ENCODE measurements around the gene SLMAP.

Gene SLMAP

GRCh38 chr3:57937092-57937491 lies 181.0 kb downstream of the SLMAP start:
- TF ChIP-seq, protein P1, sequence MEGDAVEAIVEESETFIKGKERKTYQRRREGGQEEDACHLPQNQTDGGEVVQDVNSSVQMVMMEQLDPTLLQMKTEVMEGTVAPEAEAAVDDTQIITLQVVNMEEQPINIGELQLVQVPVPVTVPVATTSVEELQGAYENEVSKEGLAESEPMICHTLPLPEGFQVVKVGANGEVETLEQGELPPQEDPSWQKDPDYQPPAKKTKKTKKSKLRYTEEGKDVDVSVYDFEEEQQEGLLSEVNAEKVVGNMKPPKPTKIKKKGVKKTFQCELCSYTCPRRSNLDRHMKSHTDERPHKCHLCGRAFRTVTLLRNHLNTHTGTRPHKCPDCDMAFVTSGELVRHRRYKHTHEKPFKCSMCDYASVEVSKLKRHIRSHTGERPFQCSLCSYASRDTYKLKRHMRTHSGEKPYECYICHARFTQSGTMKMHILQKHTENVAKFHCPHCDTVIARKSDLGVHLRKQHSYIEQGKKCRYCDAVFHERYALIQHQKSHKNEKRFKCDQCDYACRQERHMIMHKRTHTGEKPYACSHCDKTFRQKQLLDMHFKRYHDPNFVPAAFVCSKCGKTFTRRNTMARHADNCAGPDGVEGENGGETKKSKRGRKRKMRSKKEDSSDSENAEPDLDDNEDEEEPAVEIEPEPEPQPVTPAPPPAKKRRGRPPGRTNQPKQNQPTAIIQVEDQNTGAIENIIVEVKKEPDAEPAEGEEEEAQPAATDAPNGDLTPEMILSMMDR (conservative IDR thresholded peaks at IDR 0.05; ENCODE audit: low read length): no peak
- TF ChIP-seq EZH2phosphoT487 (IDR thresholded peaks at IDR 0.05; ENCODE audit: borderline replicate concordance): no peak
- no peaks in the 10 kb centered on the region for H3K9me2 ChIP-seq (replicated peaks; ENCODE audit: low read depth, low read length)
- H3K27me3 ChIP-seq (ENCODE audit: insufficient read depth, low read length, poor library complexity, severe bottlenecking): no peaks in the 10 kb centered on the region
- H2AFZ ChIP-seq (ENCODE audit: low read length): no peak overlapping the region
- H4K20me1 ChIP-seq (ENCODE audit: insufficient read depth, low read length, poor library complexity, severe bottlenecking): no peaks in the 10 kb centered on the region
- H3K9ac ChIP-seq (ENCODE audit: low read depth, low read length, poor library complexity, severe bottlenecking): no peak overlapping the region
- H3F3A ChIP-seq (ENCODE audit: low read depth): no peaks in the 10 kb centered on the region
- H3K79me2 ChIP-seq (ENCODE audit: insufficient read depth, low read length): no peaks in the 10 kb centered on the region
- H3K4me1 ChIP-seq (ENCODE audit: insufficient read depth, low read length, poor library complexity, severe bottlenecking): no peaks in the 10 kb centered on the region
- H3K4me3 ChIP-seq (ENCODE audit: low read length, poor library complexity, severe bottlenecking): no peak overlapping the region
- H3K9me3 ChIP-seq (ENCODE audit: insufficient read depth, low read depth, low read length): no peaks in the 10 kb centered on the region
- H3K36me3 ChIP-seq (ENCODE audit: insufficient read depth, low read length): peaks cover 2% of the 10 kb centered on the region; the same call in 1 of the 2 replicates
- H3K4me2 ChIP-seq (ENCODE audit: low read depth, low read length, poor library complexity, severe bottlenecking): no peak overlapping the region

- no peak overlapping the region for H3K4me2 ChIP-seq (ENCODE audit: low read depth, low read length, poor library complexity, severe bottlenecking)
- H2AFZ ChIP-seq (ENCODE audit: low read length): no peak overlapping the region
- no peak for TF ChIP-seq EZH2phosphoT487 (IDR thresholded peaks at IDR 0.05; ENCODE audit: borderline replicate concordance)
- TF ChIP-seq, protein P1 (conservative IDR thresholded peaks at IDR 0.05; ENCODE audit: low read length): no peak
- H3K9ac ChIP-seq (ENCODE audit: low read depth, low read length, poor library complexity, severe bottlenecking): no peak overlapping the region
- H3K4me1 ChIP-seq (ENCODE audit: insufficient read depth, low read length, poor library complexity, severe bottlenecking): no peaks in the 10 kb centered on the region
- H3F3A ChIP-seq (ENCODE audit: low read depth): no peaks in the 10 kb centered on the region; the same call in 1 of the 2 replicates
- H3K27me3 ChIP-seq (ENCODE audit: insufficient read depth, low read length, poor library complexity, severe bottlenecking): no peaks in the 10 kb centered on the region
- no peaks in the 10 kb centered on the region for H4K20me1 ChIP-seq (ENCODE audit: insufficient read depth, low read length, poor library complexity, severe bottlenecking)
- no peaks in the 10 kb centered on the region for H3K9me2 ChIP-seq (replicated peaks; ENCODE audit: low read depth, low read length)
- no peaks in the 10 kb centered on the region for H3K79me2 ChIP-seq (ENCODE audit: insufficient read depth, low read length)
- no peak overlapping the region for H3K4me3 ChIP-seq (ENCODE audit: low read length, poor library complexity, severe bottlenecking)
- no peaks in the 10 kb centered on the region for H3K36me3 ChIP-seq (ENCODE audit: insufficient read depth, low read length)
- H3K9me3 ChIP-seq (ENCODE audit: insufficient read depth, low read depth, low read length): no peaks in the 10 kb centered on the region
Measured at GRCh38 chr3:57939775-57940174, 183.7 kb downstream of the SLMAP start.

GRCh38 chr3:57942388-57942787 lies 186.3 kb downstream of the SLMAP start:
- no peaks in the 10 kb centered on the region; the same call in 1 of the 2 replicates for H3F3A ChIP-seq (ENCODE audit: low read depth)
- H2AFZ ChIP-seq (ENCODE audit: low read length): no peak overlapping the region
- H3K36me3 ChIP-seq (ENCODE audit: insufficient read depth, low read length): no peaks in the 10 kb centered on the region
- no peaks in the 10 kb centered on the region for H3K4me1 ChIP-seq (ENCODE audit: insufficient read depth, low read length, poor library complexity, severe bottlenecking)
- no peak for TF ChIP-seq EZH2phosphoT487 (IDR thresholded peaks at IDR 0.05; ENCODE audit: borderline replicate concordance)
- TF ChIP-seq, protein P1 (conservative IDR thresholded peaks at IDR 0.05; ENCODE audit: low read length): no peak
- H3K4me3 ChIP-seq (ENCODE audit: low read length, poor library complexity, severe bottlenecking): no peak overlapping the region
- H4K20me1 ChIP-seq (ENCODE audit: insufficient read depth, low read length, poor library complexity, severe bottlenecking): no peaks in the 10 kb centered on the region
- no peak overlapping the region for H3K9ac ChIP-seq (ENCODE audit: low read depth, low read length, poor library complexity, severe bottlenecking)
- no peaks in the 10 kb centered on the region for H3K9me2 ChIP-seq (replicated peaks; ENCODE audit: low read depth, low read length)
- no peaks in the 10 kb centered on the region for H3K79me2 ChIP-seq (ENCODE audit: insufficient read depth, low read length)
- no peaks in the 10 kb centered on the region for H3K27me3 ChIP-seq (ENCODE audit: insufficient read depth, low read length, poor library complexity, severe bottlenecking)
- H3K4me2 ChIP-seq (ENCODE audit: low read depth, low read length, poor library complexity, severe bottlenecking): no peak overlapping the region
- no peaks in the 10 kb centered on the region for H3K9me3 ChIP-seq (ENCODE audit: insufficient read depth, low read depth, low read length)
